Measurements from ENCODE around the gene SDCCAG8.

The SDCCAG8 gene

GRCh38 chr1:243471026-243471685 is 215.3 kb downstream of the SDCCAG8 start:
- no peak for TF ChIP-seq CTCF (IDR thresholded peaks at IDR 0.05)

- no peak for TF ChIP-seq CTCF (IDR thresholded peaks at IDR 0.05)
Measured at GRCh38 chr1:243471754-243472745, 216.2 kb downstream of the SDCCAG8 start.

GRCh38 chr1:243473227-243474135 is 217.6 kb downstream of the SDCCAG8 start:
- no peak for TF ChIP-seq CTCF (IDR thresholded peaks at IDR 0.05)

- no peak for TF ChIP-seq CTCF (IDR thresholded peaks at IDR 0.05)
Measured at GRCh38 chr1:243474136-243474881, 218.5 kb downstream of the SDCCAG8 start.

- TF ChIP-seq CTCF (IDR thresholded peaks at IDR 0.05), result no peak
Measured at GRCh38 chr1:243474906-243475305, 219.1 kb downstream of the SDCCAG8 start.

- TF ChIP-seq CTCF (IDR thresholded peaks at IDR 0.05), result no peak
Measured at GRCh38 chr1:243475966-243476365, 220.1 kb downstream of the SDCCAG8 start.
